GM11168 (cell line): ENCODE data around the gene SPRR2E.
"Not testable (repeated sequence)": the region's sequence is repeated elsewhere in the genome, so short reads cannot be mapped to it uniquely, and the experiment has no call there.

ENCODE experiments used
- in situ Hi-C: fragments of 300-500 bp; cut with MboI; formaldehyde crosslinking; loops from one replicate; pipeline ENCODE4 v1.12.0; 2022; ENCODE audit warnings: low sequenced_read_pairs; ENCODE audit not compliant: unreplicated experiment

SPRR2E gene

DNA sequence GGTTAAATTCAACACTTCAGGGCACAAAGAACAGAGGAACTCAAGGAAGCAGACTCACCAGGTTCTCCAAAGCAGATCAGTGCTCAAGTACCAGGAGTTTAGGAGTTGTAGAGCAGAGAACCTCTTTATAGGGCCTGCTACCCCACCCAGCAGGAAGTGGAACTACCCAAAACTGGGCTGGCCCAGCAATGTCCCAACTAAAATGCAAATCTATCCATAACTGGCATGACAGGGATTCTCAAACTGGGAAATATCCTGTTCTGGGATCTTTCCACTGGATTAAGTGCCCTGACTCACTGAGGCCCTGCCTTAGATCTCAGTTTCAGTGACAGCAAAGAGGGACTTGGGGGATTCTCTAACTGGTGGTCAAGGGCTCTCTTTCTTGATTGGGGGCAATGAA, at the start of gene SPRR2E:
SPRR2E (minus strand) TSS at position 101 of the 400 bp plus-strand sequence. CDS start 775 bp downstream, outside the sequence.
- in situ Hi-C loops: no loop called here

GRCh38 chr1:153141377-153141776, 47.1 kb upstream of the SPRR2E start:
- in situ Hi-C loops: no loop called here

DNA sequence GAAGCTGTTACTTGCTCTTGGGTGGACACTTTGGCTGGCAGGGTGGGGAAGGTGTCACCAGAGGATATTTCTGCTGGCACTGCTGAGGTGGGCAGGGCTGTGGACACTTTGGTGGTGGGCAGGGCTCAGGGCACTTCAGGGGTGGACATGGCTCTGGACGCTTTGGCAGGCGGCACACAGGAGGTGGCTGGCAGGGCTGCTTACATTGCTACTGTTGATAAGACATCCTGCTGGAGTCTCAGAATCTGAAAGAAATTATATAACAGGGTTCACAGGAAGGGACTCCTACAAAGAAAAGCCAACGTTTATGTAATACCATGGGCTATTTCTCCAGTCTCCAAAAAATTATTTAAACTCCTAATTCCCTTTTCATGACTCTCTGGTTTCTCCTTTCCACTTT, 46.2 kb upstream of the SPRR2E start:
- in situ Hi-C loops: no loop called here

- in situ Hi-C loops: no loop called here
These were observed 39.4 kb upstream of the SPRR2E start for GRCh38 chr1:153133743-153134142.

DNA sequence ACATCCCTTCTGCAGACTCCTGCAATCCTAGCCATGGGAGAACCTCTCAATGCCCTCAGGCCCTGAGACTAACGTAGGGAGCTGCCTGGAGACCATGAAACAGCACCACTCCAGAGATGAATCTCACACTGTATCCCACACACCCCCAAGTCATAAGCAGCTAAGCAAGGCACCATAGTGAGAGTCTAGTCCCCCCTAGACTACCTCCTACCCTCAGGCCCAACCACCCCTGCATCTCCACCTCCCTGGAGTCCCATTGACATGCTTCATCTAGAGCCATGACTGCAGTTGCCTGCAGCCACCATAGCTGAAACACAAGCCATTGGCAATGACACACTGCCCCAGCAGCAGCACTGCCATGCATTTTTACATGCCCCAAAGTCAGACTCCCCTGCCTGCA, 38.9 kb upstream of the SPRR2E start:
- in situ Hi-C loops: no loop called here

DNA sequence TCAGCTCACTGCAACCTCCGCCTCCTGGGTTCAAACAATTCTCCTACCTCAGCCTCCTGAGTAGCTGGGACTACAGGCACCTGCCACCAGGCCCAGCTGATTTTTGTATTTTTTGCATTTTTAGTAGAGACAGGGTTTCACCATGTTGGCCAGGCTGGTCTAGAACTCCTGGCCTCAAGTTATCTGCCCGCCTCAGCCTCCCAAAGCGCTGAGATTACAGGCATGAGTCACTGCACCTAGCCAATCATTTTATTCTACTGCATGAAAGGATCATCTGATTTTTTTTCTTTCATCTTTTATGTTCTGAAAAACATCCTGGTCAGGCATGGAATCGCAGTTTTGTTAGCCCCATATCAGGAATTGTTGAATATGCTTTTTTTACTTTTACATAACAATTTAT, 34.4 kb upstream of the SPRR2E start:
- in situ Hi-C loops: not testable (repeated sequence)

DNA sequence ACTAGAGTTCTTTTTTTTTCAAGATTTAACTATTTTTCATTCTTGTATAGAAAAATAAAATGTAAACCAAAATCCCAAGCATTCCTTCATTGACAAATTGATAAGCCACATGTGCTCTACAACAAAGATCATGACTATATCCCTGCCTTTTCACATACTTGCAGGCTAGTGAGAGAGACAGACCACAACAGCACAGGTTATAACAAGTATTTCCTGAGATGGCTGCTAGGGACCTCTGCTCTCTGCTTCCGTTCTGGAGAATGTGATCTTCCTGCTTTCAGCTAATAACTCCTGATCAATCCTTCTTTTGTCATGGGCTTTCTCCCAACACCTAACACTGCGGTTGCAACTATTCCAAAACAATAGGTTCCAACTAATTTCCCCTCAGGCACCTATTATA, 33.0 kb upstream of the SPRR2E start:
- in situ Hi-C loops: no loop called here

DNA sequence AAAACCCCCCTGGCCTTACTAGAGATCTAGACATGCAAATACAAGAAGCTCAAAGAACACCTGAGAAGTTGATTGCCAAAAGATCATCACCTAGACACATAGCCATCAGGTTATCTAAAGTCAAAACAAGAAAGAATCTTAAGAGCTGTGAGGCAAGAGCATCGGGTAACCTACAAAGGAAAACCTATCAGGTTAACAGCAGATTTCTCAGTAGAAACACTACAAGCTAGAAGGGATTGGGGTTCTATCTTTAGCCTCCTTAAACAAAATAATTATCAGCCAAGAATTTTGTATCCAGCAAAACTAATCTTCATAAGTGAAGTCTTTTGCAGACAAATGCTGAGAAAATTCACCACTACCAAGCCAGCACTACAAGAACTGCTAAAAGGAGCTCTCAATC, 31.2 kb upstream of the SPRR2E start:
- in situ Hi-C loops: no loop called here

DNA sequence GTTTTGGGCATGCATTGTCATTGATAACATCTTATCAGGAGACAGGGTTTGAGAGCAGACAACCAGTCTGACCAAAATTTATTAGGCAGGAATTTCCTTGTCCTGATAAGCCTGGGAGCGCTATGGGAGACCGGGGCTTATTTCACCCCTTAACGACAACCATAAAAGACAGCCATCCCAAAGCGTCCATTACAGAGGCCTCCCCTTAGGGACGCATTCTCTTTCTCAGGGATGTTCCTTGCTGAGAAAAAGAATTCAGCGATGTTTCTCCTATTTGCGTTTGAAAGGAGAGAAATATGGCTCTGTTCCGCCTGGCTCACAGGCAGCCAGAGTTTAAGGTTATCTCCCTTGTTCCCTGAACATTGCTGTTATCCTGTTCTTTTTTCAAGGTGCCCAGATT, 29.5 kb upstream of the SPRR2E start:
- in situ Hi-C loops: not testable (repeated sequence)

DNA sequence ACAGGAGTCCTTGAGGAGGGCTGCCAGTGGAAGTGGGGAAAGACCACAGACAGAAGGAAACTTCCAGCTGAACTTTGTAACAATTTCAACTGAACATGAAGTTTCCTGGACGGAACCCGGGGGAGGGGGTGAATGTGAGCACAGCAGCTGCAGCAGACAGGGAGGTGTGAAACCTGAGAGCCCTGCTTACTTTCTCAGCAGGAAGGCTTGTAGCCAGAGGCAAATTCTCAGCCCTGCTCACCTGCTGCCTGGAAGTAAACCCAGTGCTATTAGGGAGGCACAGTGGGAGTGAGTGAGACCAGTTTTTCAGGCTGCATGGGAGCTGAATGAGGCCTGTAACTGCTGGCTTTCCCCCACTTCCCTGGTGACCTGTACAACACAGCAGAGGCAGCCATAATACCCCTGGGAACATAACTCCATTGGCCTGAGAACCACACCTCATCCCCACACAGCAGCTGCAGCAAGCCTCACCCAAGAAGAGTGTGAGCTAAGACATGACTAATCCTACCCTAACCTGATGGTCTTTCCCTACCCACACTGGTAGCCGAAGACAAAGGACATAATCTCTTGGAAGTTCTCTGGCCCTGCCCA, 28.6 kb upstream of the SPRR2E start:
- in situ Hi-C loops: no loop called here

- in situ Hi-C loops: no loop called here
These were observed 26.6 kb upstream of the SPRR2E start for GRCh38 chr1:153120945-153121344.

DNA sequence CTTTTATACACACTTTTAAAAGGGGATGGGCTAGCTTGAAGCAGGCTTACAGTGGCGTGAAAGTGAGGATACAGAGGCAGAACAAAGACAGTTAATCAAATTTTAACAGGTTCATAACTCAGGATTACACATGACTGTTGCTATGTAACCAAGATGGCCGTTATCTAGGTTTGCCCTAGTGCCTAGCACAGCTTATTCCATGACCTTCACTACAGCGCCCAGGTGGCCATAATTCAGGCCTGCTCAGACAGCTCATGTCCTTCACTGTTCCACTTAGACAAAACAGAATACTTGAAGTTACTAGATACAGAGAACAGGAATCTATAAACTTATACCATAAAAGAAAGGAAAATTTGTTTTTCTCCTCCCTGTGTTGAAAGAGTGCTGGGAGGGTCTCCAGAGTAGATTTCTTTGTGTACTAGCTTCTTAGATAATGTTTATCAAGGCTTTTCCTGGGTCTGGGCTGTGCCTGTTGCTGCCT, 25.2 kb upstream of the SPRR2E start:
- in situ Hi-C loops: no loop called here

- in situ Hi-C loops: not testable (repeated sequence)
These were observed 20.9 kb upstream of the SPRR2E start for GRCh38 chr1:153115264-153115663.

- in situ Hi-C loops: no loop called here
These were observed 19.1 kb upstream of the SPRR2E start, which contains the start of gene SPRR2F for GRCh38 chr1:153113416-153113815. Gene SPRR2F, minus strand, starts transcription at chr1:153113516. Its CDS starts 783 bp downstream, at chr1:153112733.

DNA sequence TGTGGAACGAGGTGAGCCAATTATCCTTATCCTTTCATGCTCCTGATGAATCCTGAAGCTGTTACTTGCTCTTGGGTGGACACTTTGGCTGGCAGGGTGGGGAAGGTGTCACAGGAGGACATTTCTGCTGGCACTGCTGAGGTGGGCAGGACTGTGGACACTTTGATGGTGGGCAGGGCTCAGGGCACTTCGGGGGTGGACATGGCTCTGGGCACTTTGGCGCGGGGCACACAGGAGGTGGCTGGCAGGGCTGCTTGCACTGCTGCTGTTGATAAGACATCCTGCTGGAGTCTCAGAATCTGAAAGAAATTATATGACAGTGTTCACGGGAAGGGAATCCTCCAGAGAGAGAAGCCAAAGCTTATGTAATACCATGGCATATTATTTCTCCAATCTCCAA, 18.1 kb upstream of the SPRR2E start:
- in situ Hi-C loops: not testable (repeated sequence)

- in situ Hi-C loops: no loop called here
These were observed 5.9 kb upstream of the SPRR2E start for GRCh38 chr1:153100245-153100644.

DNA sequence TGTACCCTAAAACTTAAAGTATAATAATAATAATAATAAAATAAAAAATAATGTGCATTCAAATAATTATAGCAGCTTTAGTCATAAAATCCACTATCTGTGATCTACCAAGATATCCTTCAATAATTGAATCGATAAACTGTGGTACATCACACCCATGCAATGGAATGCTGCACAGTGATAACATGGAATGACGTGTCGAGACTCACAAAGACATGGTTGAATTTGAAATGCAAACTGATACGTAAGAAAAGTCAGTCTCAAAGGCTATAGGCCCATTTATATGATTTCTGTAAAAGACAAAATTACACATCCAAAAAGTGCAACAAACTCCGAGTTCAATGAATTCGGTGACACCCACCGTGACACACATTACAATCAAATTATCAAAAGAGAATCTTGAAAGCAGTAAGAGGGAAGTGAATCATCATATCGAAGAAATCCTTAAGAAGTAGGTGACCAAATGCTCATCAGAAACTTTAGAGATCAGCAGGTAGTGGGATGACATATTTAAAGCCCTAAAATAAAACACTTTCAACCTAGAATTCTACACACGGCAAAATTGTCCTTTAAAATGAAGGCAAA, 5.2 kb upstream of the SPRR2E start:
- in situ Hi-C loops: no loop called here

DNA sequence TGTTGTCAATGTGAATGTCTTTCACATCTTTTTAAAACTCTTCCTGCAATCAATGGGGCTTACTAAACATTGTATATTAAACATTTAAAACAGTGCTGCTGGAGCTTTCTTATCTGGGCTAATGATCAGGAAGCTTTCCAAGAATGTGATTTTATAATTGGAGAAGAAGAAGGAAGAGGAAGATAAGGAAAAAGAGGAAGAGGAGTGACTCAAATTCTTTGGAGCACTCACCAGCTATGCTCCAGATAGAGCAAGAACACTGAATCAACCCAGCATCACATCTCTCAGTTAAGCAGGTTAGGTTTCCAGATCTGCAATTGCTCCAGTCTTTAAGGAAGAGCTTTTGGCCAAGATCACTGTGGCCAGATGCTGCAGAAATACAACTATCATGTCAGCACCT, 1.4 kb upstream of the SPRR2E start:
- in situ Hi-C loops: no loop called here

DNA sequence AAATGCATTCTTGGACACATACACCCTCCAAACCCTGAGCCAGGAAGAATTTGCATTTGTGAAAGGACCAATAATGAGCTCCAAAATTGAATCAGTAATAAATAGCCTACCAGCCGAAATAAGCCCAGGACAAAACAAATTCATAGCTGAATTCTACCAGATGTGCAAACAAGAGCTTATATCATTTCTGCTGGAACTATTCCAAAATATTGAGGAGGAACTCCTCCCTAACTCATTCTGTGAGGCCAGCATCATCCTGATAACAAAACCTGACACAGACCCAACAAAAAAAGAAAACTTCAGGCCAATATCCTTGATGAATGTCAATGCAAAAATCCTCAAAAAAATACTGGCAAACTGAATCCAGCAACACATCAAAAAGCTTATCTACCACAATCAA, 6.7 kb downstream of the SPRR2E start:
- in situ Hi-C loops: no loop called here

DNA sequence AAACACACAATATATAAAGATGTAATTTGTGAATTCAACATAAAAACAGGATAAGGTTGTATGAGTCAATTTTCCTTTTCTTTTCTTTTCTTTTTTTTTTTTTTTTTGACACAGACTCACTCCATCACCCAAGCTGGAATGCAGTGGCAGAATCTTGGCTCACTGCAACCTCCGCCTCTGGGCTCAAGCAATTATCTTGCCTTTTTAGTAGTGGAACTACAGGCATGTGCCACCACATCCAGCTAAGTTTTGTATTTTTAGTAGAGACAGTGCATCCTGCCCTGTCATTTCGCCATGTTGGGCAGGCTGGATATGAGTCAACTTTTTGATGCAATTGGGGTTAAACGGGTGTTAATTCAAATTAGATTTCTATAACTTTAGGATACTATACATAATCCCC, 12.6 kb downstream of the SPRR2E start:
- in situ Hi-C loops: no loop called here

DNA sequence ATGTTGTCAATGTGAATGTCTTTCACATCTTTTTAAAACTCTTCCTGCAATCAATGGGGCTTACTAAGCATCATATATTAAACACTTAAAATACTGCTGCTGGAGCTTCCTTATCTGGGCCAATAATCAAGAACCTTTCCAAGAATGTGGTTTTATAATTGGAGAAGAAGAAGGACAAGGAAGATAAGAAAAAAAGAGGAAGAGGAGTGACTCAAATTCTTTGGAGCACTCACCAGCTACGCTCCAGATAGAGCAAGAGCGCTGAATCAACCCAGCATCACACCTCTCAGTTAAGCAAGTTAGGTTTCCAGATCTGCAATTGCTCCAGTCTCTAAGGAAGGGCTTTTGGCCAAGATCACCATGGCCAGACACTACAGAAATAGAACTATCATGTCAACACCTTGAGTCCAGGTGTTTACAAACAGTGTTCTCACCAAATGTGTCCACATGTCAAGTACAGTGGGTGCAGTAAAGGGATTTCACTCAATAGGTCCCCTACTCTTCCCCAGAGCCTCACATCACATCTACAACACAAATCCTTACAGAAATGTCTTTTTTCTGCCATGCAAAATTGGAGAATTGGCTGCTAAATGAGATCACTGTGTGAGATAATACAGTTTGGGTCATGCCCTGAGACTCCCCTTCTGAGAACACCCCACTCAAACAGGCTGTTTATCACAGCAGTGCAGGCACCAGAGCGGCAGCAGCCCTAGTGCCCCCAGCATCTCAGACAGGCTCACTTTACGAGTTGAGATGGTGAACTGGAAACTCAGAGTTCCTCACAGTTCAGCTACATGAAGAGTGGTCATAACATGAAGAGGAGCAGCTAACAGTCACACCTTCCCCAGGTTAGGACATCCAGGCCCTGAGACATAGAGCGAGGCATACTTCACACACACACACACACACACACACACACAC, 21.3 kb downstream of the SPRR2E start:
- in situ Hi-C loops: no loop called here
